Dendritic cell treated with granulocyte-macrophage colony-stimulating factor and Interleukin-4, amounts not matched to agents 40 ng/mL and 50 ng/mL, for 4 days (primary cell): Measurements from ENCODE around the gene SPARC.

ENCODE experiments used
- H3K27ac Mint-ChIP-seq: one replicate; pipeline ENCODE4 v1.8.0; 2022; ENCODE audit warnings: mild to moderate bottlenecking, mixed read lengths
- H3K27me3 Mint-ChIP-seq: one replicate; pipeline ENCODE4 v1.8.0; 2022; ENCODE audit warnings: mild to moderate bottlenecking, mixed read lengths
- H3K36me3 Mint-ChIP-seq: one replicate; pipeline ENCODE4 v1.8.0; 2022; ENCODE audit warnings: low read depth, mixed read lengths
- H3K4me1 Mint-ChIP-seq: one replicate; pipeline ENCODE4 v1.8.0; 2022; ENCODE audit warnings: low read depth, mixed read lengths
- H3K4me3 Mint-ChIP-seq: one replicate; pipeline ENCODE4 v1.8.0; 2022; ENCODE audit warnings: mild to moderate bottlenecking, moderate library complexity, mixed read lengths
- H3K9me3 Mint-ChIP-seq: one replicate; pipeline ENCODE4 v1.8.0; 2022; ENCODE audit warnings: mixed read lengths
- intact Hi-C: fragments of 100-400 bp; cut with micrococcal nuclease; formaldehyde crosslinking; loops from one replicate; pipeline ENCODE4 v1.15.0; 2022

Gene SPARC

GRCh38 chr5:151622367-151623088 is 64.2 kb downstream of the SPARC start:
- Mint-ChIP-seq H3K4me1 (no peaks in the 10 kb centered on the region), H3K27ac (no peak overlapping the region), H3K36me3 (no peaks in the 10 kb centered on the region), H3K9me3 (no peaks in the 10 kb centered on the region), H3K27me3 (peaks cover 9% of the 10 kb centered on the region), H3K4me3 (no peak overlapping the region)
- intact Hi-C loops = no loop called here

DNA sequence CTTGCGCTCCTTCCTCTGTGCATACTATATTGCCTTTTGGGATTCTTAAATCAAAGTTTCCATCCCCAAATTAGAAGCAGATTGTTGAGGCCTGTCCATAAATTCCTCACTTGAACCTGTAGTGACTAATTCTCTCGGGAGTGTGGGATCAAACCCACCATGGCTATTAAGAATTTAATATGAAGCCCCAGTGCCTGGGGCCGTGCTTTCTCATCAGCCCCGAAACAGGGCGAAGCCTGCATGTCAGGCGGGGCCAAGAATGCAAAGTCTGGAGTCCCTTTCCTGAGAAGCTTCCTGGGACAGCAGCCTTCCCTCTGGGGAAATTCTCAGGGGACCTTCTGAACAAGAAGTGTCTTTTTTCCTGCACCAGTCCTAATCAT is 66.3 kb downstream of the SPARC start:
- H3K4me3 Mint-ChIP-seq = no peak overlapping the region
- no peaks in the 10 kb centered on the region for H3K4me1 Mint-ChIP-seq
- no peaks in the 10 kb centered on the region for H3K36me3 Mint-ChIP-seq
- intact Hi-C loops = no loop called here
- no peaks in the 10 kb centered on the region for H3K9me3 Mint-ChIP-seq
- H3K27me3 Mint-ChIP-seq = peaks cover 16% of the 10 kb centered on the region
- no peak overlapping the region for H3K27ac Mint-ChIP-seq

DNA sequence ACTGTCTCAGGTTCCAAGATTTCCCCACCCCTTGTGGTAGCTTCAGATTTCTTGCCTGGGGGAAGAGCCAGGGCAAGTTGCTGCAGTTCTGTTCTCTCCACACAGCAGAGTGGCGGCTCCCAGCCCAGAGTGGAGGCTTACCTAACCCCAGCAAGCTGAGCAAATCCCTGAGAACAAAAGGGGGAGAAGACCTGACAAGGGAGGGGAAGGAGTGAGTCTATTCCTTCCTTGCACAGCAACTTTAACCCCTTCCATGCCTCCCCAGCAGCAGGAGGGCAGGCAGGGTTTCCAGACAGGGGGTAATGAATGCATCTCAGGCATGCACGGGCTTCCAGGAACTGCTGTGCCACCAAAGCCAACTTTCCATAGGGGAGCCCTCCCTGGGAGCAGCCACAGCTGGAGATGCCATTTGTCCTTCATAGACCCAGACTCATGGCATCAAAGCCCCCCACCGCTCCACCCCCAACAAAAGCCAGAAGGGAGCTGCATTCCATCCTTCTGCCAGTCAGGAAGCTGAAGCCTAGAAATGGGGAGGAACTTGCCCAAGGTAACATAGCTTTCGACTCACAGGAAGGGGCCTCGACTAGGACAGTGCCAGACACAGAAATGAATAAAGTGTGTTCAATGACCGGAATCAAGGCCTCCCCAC is 66.8 kb downstream of the SPARC start:
- no peaks in the 10 kb centered on the region for H3K36me3 Mint-ChIP-seq
- intact Hi-C loops = no loop called here
- no peak overlapping the region for H3K4me3 Mint-ChIP-seq
- H3K9me3 Mint-ChIP-seq = no peaks in the 10 kb centered on the region
- peaks cover 16% of the 10 kb centered on the region for H3K27me3 Mint-ChIP-seq
- no peak overlapping the region for H3K27ac Mint-ChIP-seq
- H3K4me1 Mint-ChIP-seq = no peaks in the 10 kb centered on the region

- no peaks in the 10 kb centered on the region for H3K9me3 Mint-ChIP-seq
- H3K36me3 Mint-ChIP-seq = no peaks in the 10 kb centered on the region
- peaks cover 16% of the 10 kb centered on the region for H3K27me3 Mint-ChIP-seq
- H3K27ac Mint-ChIP-seq = no peak overlapping the region
- no peak overlapping the region for H3K4me3 Mint-ChIP-seq
- intact Hi-C loops = no loop called here
- no peaks in the 10 kb centered on the region for H3K4me1 Mint-ChIP-seq
Measured at GRCh38 chr5:151618907-151619306, 67.8 kb downstream of the SPARC start.

- no peaks in the 10 kb centered on the region for H3K36me3 Mint-ChIP-seq
- H3K4me1 Mint-ChIP-seq = no peaks in the 10 kb centered on the region
- no peaks in the 10 kb centered on the region for H3K9me3 Mint-ChIP-seq
- intact Hi-C loops = no loop called here
- no peak overlapping the region for H3K27ac Mint-ChIP-seq
- H3K4me3 Mint-ChIP-seq = no peak overlapping the region
- peaks cover 20% of the 10 kb centered on the region for H3K27me3 Mint-ChIP-seq
Measured at GRCh38 chr5:151617841-151618710, 68.6 kb downstream of the SPARC start.

GRCh38 chr5:151617383-151617840 is 69.3 kb downstream of the SPARC start:
- Mint-ChIP-seq H3K4me1 (peaks cover 3% of the 10 kb centered on the region), H3K27ac (no peak overlapping the region), H3K27me3 (peaks cover 21% of the 10 kb centered on the region), H3K4me3 (no peak overlapping the region), H3K9me3 (no peaks in the 10 kb centered on the region), H3K36me3 (no peaks in the 10 kb centered on the region)
- intact Hi-C loops = no loop called here

GRCh38 chr5:151615431-151615830 is 71.3 kb downstream of the SPARC start:
- H3K27me3 Mint-ChIP-seq = peaks cover 13% of the 10 kb centered on the region
- peaks cover 4% of the 10 kb centered on the region for H3K4me1 Mint-ChIP-seq
- no peak overlapping the region for H3K27ac Mint-ChIP-seq
- no peak overlapping the region for H3K4me3 Mint-ChIP-seq
- intact Hi-C loops = no loop called here
- no peaks in the 10 kb centered on the region for H3K36me3 Mint-ChIP-seq
- no peaks in the 10 kb centered on the region for H3K9me3 Mint-ChIP-seq

DNA sequence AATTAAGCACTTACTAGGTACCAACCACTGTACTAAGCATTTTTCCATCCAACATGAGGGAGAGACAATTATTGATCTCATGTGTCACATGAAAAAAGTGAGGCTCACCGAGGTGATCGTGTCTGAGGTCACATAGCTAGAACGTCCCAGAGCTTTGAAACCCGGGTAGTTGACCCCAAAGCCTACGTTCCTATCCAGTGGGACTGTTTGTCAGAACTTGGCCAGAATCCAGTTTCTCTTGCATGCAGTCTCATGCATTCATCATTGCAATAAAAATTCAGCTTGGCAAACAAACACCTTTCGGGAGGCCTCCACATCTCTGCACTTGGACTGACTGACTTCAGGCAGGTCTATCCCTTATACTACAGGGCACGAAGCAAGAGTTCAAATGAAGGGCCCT is 72.2 kb downstream of the SPARC start:
- Mint-ChIP-seq H3K36me3 (no peaks in the 10 kb centered on the region), H3K27me3 (peaks cover 17% of the 10 kb centered on the region), H3K9me3 (no peaks in the 10 kb centered on the region), H3K27ac (no peak overlapping the region), H3K4me1 (peaks cover 4% of the 10 kb centered on the region), H3K4me3 (no peak overlapping the region)
- intact Hi-C loops = no loop called here

GRCh38 chr5:151612689-151613427 is 73.9 kb downstream of the SPARC start:
- Mint-ChIP-seq H3K4me3 (no peak overlapping the region), H3K27ac (no peak overlapping the region), H3K36me3 (no peaks in the 10 kb centered on the region), H3K4me1 (peaks cover 4% of the 10 kb centered on the region), H3K9me3 (no peaks in the 10 kb centered on the region), H3K27me3 (peaks cover 15% of the 10 kb centered on the region)
- intact Hi-C loops = no loop called here

DNA sequence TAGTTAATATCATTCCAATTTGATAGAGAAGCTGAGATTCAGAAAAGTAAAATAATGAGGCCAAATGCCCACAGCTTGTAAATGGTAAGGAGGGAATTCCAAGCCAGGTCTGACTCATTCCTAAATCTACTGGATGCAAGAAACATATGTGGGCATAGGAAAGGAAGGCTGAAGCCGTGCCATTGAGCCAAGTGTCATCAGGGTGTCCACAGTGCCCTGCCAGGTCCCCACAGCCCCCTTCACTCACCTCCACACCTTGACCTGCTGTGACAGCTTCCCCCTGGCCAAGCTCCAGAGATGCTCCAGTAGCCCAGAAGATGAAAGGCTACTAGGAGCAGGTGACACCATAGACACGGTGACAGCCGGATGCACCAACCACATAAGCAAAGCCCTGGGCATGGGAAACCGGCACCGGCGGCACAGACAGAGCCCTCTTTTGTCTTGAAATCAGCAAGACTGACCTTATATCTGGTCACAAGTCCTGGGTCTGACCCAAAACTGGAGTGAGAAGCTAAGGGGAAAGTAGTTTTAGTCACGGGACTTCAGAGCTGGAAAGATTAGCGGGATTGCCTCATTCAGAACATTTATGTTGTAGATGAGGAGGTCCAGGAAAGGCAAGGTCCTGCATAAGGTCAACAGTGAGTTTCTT is 75.5 kb downstream of the SPARC start:
- intact Hi-C loops = no loop called here
- H3K4me3 Mint-ChIP-seq = no peak overlapping the region
- peaks cover 13% of the 10 kb centered on the region for H3K27me3 Mint-ChIP-seq
- no peak overlapping the region for H3K27ac Mint-ChIP-seq
- no peaks in the 10 kb centered on the region for H3K9me3 Mint-ChIP-seq
- peaks cover 4% of the 10 kb centered on the region for H3K4me1 Mint-ChIP-seq
- H3K36me3 Mint-ChIP-seq = no peaks in the 10 kb centered on the region
